Osteoblast (primary cell): ENCODE results near the gene NYNRIN. TPM values are rescaled to one million over a fixed set of nuclear protein-coding genes. Genes with fewer than 3 reads are reported as not detected.
A peak's percentile ranks its signal among the peaks of the same experiment; 100 is the strongest.

Experiments used
- DNase-seq: peaks from one replicate; pipeline ENCODE4 v3.0.0; 2011; ENCODE audit warnings: low spot score, mixed read lengths; ENCODE audit not compliant: insufficient read length; ENCODE audit errors: missing footprints
- H2AFZ ChIP-seq: 2 replicates; pipeline ENCODE4 v1.6.0; 2011; ENCODE audit warnings: mild to moderate bottlenecking, low read length
- H3K27ac ChIP-seq: 2 replicates; pipeline ENCODE4 v1.5.1; 2011; ENCODE audit warnings: mild to moderate bottlenecking, low read depth, low read length, moderate library complexity
- H3K27me3 ChIP-seq: 2 replicates; pipeline ENCODE4 v1.6.0; 2012; ENCODE audit warnings: mild to moderate bottlenecking, control low read depth, inconsistent platforms, low read length, moderate library complexity; ENCODE audit not compliant: insufficient read depth
- H3K36me3 ChIP-seq: 2 replicates; pipeline ENCODE4 v1.5.1; 2011; ENCODE audit warnings: mild to moderate bottlenecking, low read length, control low read depth, moderate library complexity; ENCODE audit not compliant: insufficient read depth
- H3K4me1 ChIP-seq: 2 replicates; pipeline ENCODE4 v1.5.1; 2011; ENCODE audit warnings: mild to moderate bottlenecking, low read length, control low read depth, moderate library complexity; ENCODE audit not compliant: insufficient read depth
- H3K4me2 ChIP-seq: 2 replicates; pipeline ENCODE4 v1.6.0; 2011; ENCODE audit warnings: mild to moderate bottlenecking, low read length; ENCODE audit not compliant: insufficient read depth
- H3K4me3 ChIP-seq: fragments of 200-600 bp; sonication (generic); 3 replicates; pipeline ENCODE4 v1.5.1; 2012; ENCODE audit warnings: mild to moderate bottlenecking, low read length, inconsistent platforms; ENCODE audit not compliant: insufficient read depth
- H3K79me2 ChIP-seq: 2 replicates; pipeline ENCODE4 v1.6.0; 2012; ENCODE audit warnings: mild to moderate bottlenecking, low read length, control low read depth, inconsistent platforms; ENCODE audit not compliant: insufficient read depth
- H3K9me3 ChIP-seq: 2 replicates; pipeline ENCODE4 v1.5.1; 2011; ENCODE audit warnings: low read depth, low read length, control low read depth
- H4K20me1 ChIP-seq: 2 replicates; pipeline ENCODE4 v1.6.0; 2012; ENCODE audit warnings: mild to moderate bottlenecking, low read length, control low read depth; ENCODE audit not compliant: insufficient read depth
- CTCF ChIP-seq: IDR thresholded peaks from 2 replicates; pipeline ENCODE4 v1.5.1; 2011; ENCODE audit warnings: mild to moderate bottlenecking, low read depth, low read length, moderate library complexity; ENCODE audit errors: extremely low read depth
- total RNA-seq: library from RNA; depleted of rRNA; stranded (reverse); fragments of >200 nt; gene quantifications from 2 replicates; pipeline ENCODE4 v1.2.3, GENCODE V29; 2012

Gene NYNRIN
- total RNA-seq, 1 donor = 7.2 TPM

GRCh38 chr14:24367514-24368211, 31.1 kb upstream of the NYNRIN start, which contains the start of gene NFATC4:
TSS of gene NFATC4 (plus strand) at chr14:24368184. CDS start at chr14:24368341, 157 bp downstream.
- peak within 1 kb of the TSS; percentile 96 for H2AFZ ChIP-seq
- H3K36me3 ChIP-seq = peaks cover 28% of the 10 kb centered on the region
- H3K27me3 ChIP-seq = no peaks in the 10 kb centered on the region
- H3K4me2 ChIP-seq = peak within 1 kb of the TSS; percentile 95
- no peaks in the 10 kb centered on the region for H3K9me3 ChIP-seq
- H3K27ac ChIP-seq = peak within 1 kb of the TSS; percentile 99
- peaks cover 70% of the 10 kb centered on the region for H3K4me1 ChIP-seq
- peak; percentile 97 for DNase-seq
- H4K20me1 ChIP-seq = peaks cover 22% of the 10 kb centered on the region
- no peak for TF ChIP-seq CTCF
- H3K79me2 ChIP-seq = peaks cover 37% of the 10 kb centered on the region
- peak within 1 kb of the TSS; percentile 90 for H3K4me3 ChIP-seq

- no peak for TF ChIP-seq CTCF
- Histone ChIP-seq H3K27me3 (no peaks in the 10 kb centered on the region), H3K27ac (peak overlapping the region; percentile 94), H3K4me3 (peak overlapping the region; percentile 90), H3K79me2 (peaks cover 40% of the 10 kb centered on the region), H3K4me2 (peak overlapping the region; percentile 95), H4K20me1 (peaks cover 26% of the 10 kb centered on the region), H2AFZ (no peak overlapping the region), H3K36me3 (peaks cover 33% of the 10 kb centered on the region), H3K9me3 (no peaks in the 10 kb centered on the region), H3K4me1 (peaks cover 70% of the 10 kb centered on the region)
- DNase-seq = peak; percentile 87
These were observed 30.6 kb upstream of the NYNRIN start for GRCh38 chr14:24368212-24368561.

GRCh38 chr14:24368562-24369252, 30.1 kb upstream of the NYNRIN start:
- H3K4me2 ChIP-seq = peak overlapping the region; percentile 95

More at GRCh38 chr14:24368562-24369252, 30.1 kb upstream of the NYNRIN start:
- H4K20me1 ChIP-seq = peaks cover 31% of the 10 kb centered on the region
- peaks cover 38% of the 10 kb centered on the region for H3K36me3 ChIP-seq
- TF ChIP-seq CTCF = no peak
- H3K27me3 ChIP-seq = no peaks in the 10 kb centered on the region
- H3K27ac ChIP-seq = peak overlapping the region; percentile 94
- peak overlapping the region; percentile 90 for H3K4me3 ChIP-seq
- H3K9me3 ChIP-seq = no peaks in the 10 kb centered on the region
- H3K79me2 ChIP-seq = peaks cover 44% of the 10 kb centered on the region
- no peak overlapping the region for H2AFZ ChIP-seq
- DNase-seq = peak; percentile 95
- peaks cover 66% of the 10 kb centered on the region for H3K4me1 ChIP-seq
